ENCODE results near the gene BTBD2. TPM values are rescaled to one million over a fixed set of nuclear protein-coding genes. Genes with fewer than 3 reads are reported as not detected.

Gene BTBD2
- total and polyA plus RNA-seq, 10 of the 15 experiments (the other 5 are each of a cell fraction or from before 2014, with no cell fraction given): 0.13 to 66.2 (median 10.4) TPM

- TF ChIP-seq DPF2 (IDR thresholded peaks at IDR 0.05): no peak
- no peak for TF ChIP-seq CBX3 (IDR thresholded peaks at IDR 0.05; ENCODE audit: borderline replicate concordance, low read depth)
- TF ChIP-seq FOXM1 (IDR thresholded peaks at IDR 0.05; ENCODE audit: low read depth, low read length): no peak
- no peak for TF ChIP-seq EZH2 (IDR thresholded peaks at IDR 0.05; ENCODE audit: borderline replicate concordance, control insufficient read depth, low read depth, low read length)
- no peak for TF ChIP-seq RBBP5 (conservative IDR thresholded peaks at IDR 0.05)
- TF ChIP-seq ZBED1 (IDR thresholded peaks at IDR 0.05; ENCODE audit: borderline replicate concordance): no peak
- TF ChIP-seq, protein P1, sequence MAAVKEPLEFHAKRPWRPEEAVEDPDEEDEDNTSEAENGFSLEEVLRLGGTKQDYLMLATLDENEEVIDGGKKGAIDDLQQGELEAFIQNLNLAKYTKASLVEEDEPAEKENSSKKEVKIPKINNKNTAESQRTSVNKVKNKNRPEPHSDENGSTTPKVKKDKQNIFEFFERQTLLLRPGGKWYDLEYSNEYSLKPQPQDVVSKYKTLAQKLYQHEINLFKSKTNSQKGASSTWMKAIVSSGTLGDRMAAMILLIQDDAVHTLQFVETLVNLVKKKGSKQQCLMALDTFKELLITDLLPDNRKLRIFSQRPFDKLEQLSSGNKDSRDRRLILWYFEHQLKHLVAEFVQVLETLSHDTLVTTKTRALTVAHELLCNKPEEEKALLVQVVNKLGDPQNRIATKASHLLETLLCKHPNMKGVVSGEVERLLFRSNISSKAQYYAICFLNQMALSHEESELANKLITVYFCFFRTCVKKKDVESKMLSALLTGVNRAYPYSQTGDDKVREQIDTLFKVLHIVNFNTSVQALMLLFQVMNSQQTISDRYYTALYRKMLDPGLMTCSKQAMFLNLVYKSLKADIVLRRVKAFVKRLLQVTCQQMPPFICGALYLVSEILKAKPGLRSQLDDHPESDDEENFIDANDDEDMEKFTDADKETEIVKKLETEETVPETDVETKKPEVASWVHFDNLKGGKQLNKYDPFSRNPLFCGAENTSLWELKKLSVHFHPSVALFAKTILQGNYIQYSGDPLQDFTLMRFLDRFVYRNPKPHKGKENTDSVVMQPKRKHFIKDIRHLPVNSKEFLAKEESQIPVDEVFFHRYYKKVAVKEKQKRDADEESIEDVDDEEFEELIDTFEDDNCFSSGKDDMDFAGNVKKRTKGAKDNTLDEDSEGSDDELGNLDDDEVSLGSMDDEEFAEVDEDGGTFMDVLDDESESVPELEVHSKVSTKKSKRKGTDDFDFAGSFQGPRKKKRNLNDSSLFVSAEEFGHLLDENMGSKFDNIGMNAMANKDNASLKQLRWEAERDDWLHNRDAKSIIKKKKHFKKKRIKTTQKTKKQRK (IDR thresholded peaks at IDR 0.05; ENCODE audit: low read depth, low read length): no peak
- no peak for TF ChIP-seq RFX5 (IDR thresholded peaks at IDR 0.05; ENCODE audit: low read depth, low read length)
- no peak for TF ChIP-seq MTA2 (IDR thresholded peaks at IDR 0.05; ENCODE audit: low read depth)
- TF ChIP-seq TBL1XR1 (IDR thresholded peaks at IDR 0.05; ENCODE audit: low read depth, low read length): no peak
- TF ChIP-seq SIX5 (IDR thresholded peaks at IDR 0.05; ENCODE audit: low read depth, low read length, severe bottlenecking): no peak
- no peak for TF ChIP-seq SREBF2 (IDR thresholded peaks at IDR 0.05; ENCODE audit: low read length)
- TF ChIP-seq RB1 (IDR thresholded peaks at IDR 0.05; ENCODE audit: borderline replicate concordance): no peak
These were observed 39.2 kb upstream of the BTBD2 start (continued) for GRCh38 chr19:2054763-2055162.
